ENCODE results near the gene PCDHA1. TPM values are rescaled to one million over a fixed set of nuclear protein-coding genes. Genes with fewer than 3 reads are reported as not detected.

The PCDHA1 gene
- total RNA-seq, 4 donors from 2014 or later = not detected

GRCh38 chr5:140966293-140967225, 180.6 kb downstream of the PCDHA1 start, which contains the start of gene PCDHAC2:
PCDHAC2 (plus strand) TSS chr5:140966476; CDS start chr5:140966767, 291 bp downstream.
- 1% methylated on average over 12 of the region's 80 CpGs for WGBS
- no peaks in the 10 kb centered on the region for H3K9me3 ChIP-seq
- H3K27me3 ChIP-seq = peaks cover 0 to 17% (median 0%) of the 10 kb centered on the region in 4 donors
- peak within 1 kb of the TSS; percentile 83 to 87 (median 84) for H3K27ac ChIP-seq (replicated peaks in 1 of 4)
- peak within 1 kb of the TSS; percentile 65 to 80 (median 74) for H3K4me3 ChIP-seq
- TF ChIP-seq EP300 (IDR thresholded peaks at IDR 0.05) = no peak
- peak; percentile 23 to 72 for TF ChIP-seq POLR2AphosphoS5 (IDR thresholded peaks at IDR 0.05)
- TF ChIP-seq CTCF (IDR thresholded peaks at IDR 0.05) = no peak
- TF ChIP-seq POLR2A (IDR thresholded peaks at IDR 0.05; ENCODE audit: low read depth) = no peak
- H3K36me3 ChIP-seq = no peaks in the 10 kb centered on the region
- intact Hi-C loops (cut with DNase I) = loop anchor here (1.0 kb wide), 1 partner anchor 74 kb away; no protein-coding TSS in a partner anchor
- no peak for DNase-seq (ENCODE audit: extremely low spot score)
- H3K4me1 ChIP-seq = peaks cover 11 to 73% (median 51%) of the 10 kb centered on the region in 4 donors

GRCh38 chr5:140967226-140967893, 181.4 kb downstream of the PCDHA1 start:
- TF ChIP-seq POLR2A (IDR thresholded peaks at IDR 0.05; ENCODE audit: low read depth) (no peak), POLR2AphosphoS5 (IDR thresholded peaks at IDR 0.05) (no peak), EP300 (IDR thresholded peaks at IDR 0.05) (no peak), CTCF (IDR thresholded peaks at IDR 0.05) (no peak)
- H3K27ac ChIP-seq (replicated peaks in 1 of 4) = peak overlapping the region; percentile 83 to 87 (median 84)
- H3K36me3 ChIP-seq = no peaks in the 10 kb centered on the region
- DNase-seq (ENCODE audit: extremely low spot score) = no peak
- 64% methylated on average over 10 of the region's 34 CpGs for WGBS
- peaks cover 0 to 17% (median 0%) of the 10 kb centered on the region in 4 donors for H3K27me3 ChIP-seq
- no peaks in the 10 kb centered on the region for H3K9me3 ChIP-seq
- H3K4me1 ChIP-seq = peaks cover 11 to 65% (median 46%) of the 10 kb centered on the region in 4 donors
- peak overlapping the region; percentile 65 to 80 (median 74) for H3K4me3 ChIP-seq
- intact Hi-C loops (cut with DNase I) = no loop called here

- H3K4me3 ChIP-seq = no peak overlapping the region
- no peak overlapping the region for H3K27ac ChIP-seq (replicated peaks in 1 of 4)
- intact Hi-C loops (cut with DNase I) = no loop called here
- peaks cover 0 to 17% (median 0%) of the 10 kb centered on the region in 4 donors for H3K27me3 ChIP-seq
- H3K9me3 ChIP-seq = no peaks in the 10 kb centered on the region
- DNase-seq (ENCODE audit: extremely low spot score) = no peak
- no peak for TF ChIP-seq POLR2A (IDR thresholded peaks at IDR 0.05; ENCODE audit: low read depth)
- no peak for TF ChIP-seq EP300 (IDR thresholded peaks at IDR 0.05)
- no peak for TF ChIP-seq POLR2AphosphoS5 (IDR thresholded peaks at IDR 0.05)
- no peak for TF ChIP-seq CTCF (IDR thresholded peaks at IDR 0.05)
- peaks cover 11 to 63% (median 42%) of the 10 kb centered on the region in 4 donors for H3K4me1 ChIP-seq
- no peaks in the 10 kb centered on the region for H3K36me3 ChIP-seq
These were observed 183.9 kb downstream of the PCDHA1 start for GRCh38 chr5:140969880-140970279.

- TF ChIP-seq EP300 (IDR thresholded peaks at IDR 0.05) = no peak
- TF ChIP-seq CTCF (IDR thresholded peaks at IDR 0.05) = no peak
- no peaks in the 10 kb centered on the region for H3K36me3 ChIP-seq
- no peak overlapping the region for H3K27ac ChIP-seq (replicated peaks in 1 of 4)
- no peak for DNase-seq (ENCODE audit: extremely low spot score)
- H3K9me3 ChIP-seq = no peaks in the 10 kb centered on the region
- H3K27me3 ChIP-seq = no peaks in the 10 kb centered on the region
- intact Hi-C loops (cut with DNase I) = no loop called here
- H3K4me1 ChIP-seq = peaks cover 0 to 28% (median 13%) of the 10 kb centered on the region in 4 donors
- no peak overlapping the region for H3K4me3 ChIP-seq
These were observed 187.6 kb downstream of the PCDHA1 start for GRCh38 chr5:140973550-140973949.
